Testis (tissue), 2 donors: ENCODE results near the gene CA7.

Experiments
- POLR2A ChIP-seq: fragments of 450-650 bp; IDR thresholded peaks from one replicate; pipeline ENCODE4 v1.6.1; 2017; ENCODE audit warnings: antibody characterized with exemption, mild to moderate bottlenecking, moderate library complexity
- TF ChIP-seq, protein P1 (sequence below), 3 experiments: fragments of 450-650 bp in 2 of 3; fragments of 200-600 bp in 1 of 3; sonication (generic) in 1 of 3; IDR thresholded peaks; one replicate each; pipeline ENCODE4 v1.5.1; 2016 to 2019; ENCODE audit warnings: antibody characterized with exemption in 3 of 3, mild to moderate bottlenecking in 2 of 3, moderate library complexity in 1 of 3

DNA sequence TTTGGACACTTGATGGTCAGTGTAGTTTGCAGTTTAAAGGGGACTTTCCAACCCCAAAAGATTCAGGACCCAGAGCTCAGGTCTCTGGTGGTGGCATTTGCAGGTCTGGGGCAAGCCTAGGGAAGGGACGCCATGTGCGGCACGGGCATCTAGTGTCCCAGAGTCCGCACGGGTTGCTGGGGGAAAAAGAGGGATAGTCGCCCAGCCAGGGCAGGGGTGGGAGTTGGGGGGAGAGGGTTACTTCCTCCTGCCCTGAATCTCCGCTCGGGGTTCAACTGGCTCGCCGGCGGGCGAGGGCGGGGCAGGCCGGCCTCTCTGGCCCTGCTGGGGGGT lies 239 bp upstream of the CA7 start:
- TF ChIP-seq, protein P1, sequence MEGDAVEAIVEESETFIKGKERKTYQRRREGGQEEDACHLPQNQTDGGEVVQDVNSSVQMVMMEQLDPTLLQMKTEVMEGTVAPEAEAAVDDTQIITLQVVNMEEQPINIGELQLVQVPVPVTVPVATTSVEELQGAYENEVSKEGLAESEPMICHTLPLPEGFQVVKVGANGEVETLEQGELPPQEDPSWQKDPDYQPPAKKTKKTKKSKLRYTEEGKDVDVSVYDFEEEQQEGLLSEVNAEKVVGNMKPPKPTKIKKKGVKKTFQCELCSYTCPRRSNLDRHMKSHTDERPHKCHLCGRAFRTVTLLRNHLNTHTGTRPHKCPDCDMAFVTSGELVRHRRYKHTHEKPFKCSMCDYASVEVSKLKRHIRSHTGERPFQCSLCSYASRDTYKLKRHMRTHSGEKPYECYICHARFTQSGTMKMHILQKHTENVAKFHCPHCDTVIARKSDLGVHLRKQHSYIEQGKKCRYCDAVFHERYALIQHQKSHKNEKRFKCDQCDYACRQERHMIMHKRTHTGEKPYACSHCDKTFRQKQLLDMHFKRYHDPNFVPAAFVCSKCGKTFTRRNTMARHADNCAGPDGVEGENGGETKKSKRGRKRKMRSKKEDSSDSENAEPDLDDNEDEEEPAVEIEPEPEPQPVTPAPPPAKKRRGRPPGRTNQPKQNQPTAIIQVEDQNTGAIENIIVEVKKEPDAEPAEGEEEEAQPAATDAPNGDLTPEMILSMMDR (IDR thresholded peaks at IDR 0.05): no peak
- TF ChIP-seq POLR2A: no peak
